Measurements from ENCODE around the gene CAPS. TPM values are rescaled to one million over a fixed set of nuclear protein-coding genes. Genes with fewer than 3 reads are reported as not detected.

CAPS gene
- total RNA-seq, 1 donor from 2014 or later: 14.4 TPM

DNA sequence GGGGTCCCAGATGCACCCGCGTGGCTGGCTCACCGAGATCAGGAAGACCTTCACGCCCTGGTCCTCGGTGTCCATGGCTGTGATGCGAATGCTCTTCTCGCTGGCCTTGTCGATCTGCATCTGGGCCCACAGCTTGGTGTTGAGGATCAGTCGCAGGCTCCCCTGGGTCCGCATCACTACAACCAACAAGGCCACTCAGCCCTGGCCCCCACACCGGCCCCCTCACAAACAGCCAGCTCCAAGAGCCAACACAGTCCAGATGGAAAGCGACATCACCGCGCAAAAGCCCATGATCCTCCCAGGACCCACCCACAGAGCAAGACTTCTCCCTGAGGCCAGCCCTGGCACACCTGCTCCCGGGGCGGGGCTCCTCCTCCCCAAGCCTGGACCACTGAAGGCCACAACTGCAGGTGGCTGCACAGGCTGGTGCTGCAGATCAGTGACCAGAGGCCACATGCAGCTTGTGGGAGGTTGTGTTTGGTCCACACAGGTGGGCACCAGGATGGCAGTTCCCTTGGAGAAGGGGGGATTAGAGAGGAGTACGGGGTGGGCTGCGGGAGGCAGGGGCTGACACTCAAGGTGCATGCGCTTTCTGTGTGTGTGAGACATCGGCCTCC, 4.5 kb downstream of the CAPS start:
- H3K9me3 Mint-ChIP-seq (ENCODE audit: unreplicated experiment): no peaks in the 10 kb centered on the region
- no peak overlapping the region for H3K4me3 Mint-ChIP-seq (ENCODE audit: unreplicated experiment)
- H3K27ac Mint-ChIP-seq (ENCODE audit: unreplicated experiment): no peak overlapping the region
- DNase-seq (ENCODE audit: extremely low spot score, unreplicated experiment): no peak
- H3K36me3 Mint-ChIP-seq (ENCODE audit: unreplicated experiment): peaks cover 19% of the 10 kb centered on the region
- no peak for TF ChIP-seq CTCF (IDR thresholded peaks at IDR 0.05)
- H3K27me3 Mint-ChIP-seq (ENCODE audit: unreplicated experiment): no peaks in the 10 kb centered on the region
- peaks cover 19% of the 10 kb centered on the region for H3K4me1 Mint-ChIP-seq (ENCODE audit: unreplicated experiment)

- no peak for TF ChIP-seq CTCF (IDR thresholded peaks at IDR 0.05)
- peaks cover 27% of the 10 kb centered on the region for H3K36me3 Mint-ChIP-seq (ENCODE audit: unreplicated experiment)
- H3K4me3 Mint-ChIP-seq (ENCODE audit: unreplicated experiment): no peak overlapping the region
- H3K27ac Mint-ChIP-seq (ENCODE audit: unreplicated experiment): no peak overlapping the region
- H3K27me3 Mint-ChIP-seq (ENCODE audit: unreplicated experiment): no peaks in the 10 kb centered on the region
- H3K9me3 Mint-ChIP-seq (ENCODE audit: unreplicated experiment): no peaks in the 10 kb centered on the region
- peaks cover 3% of the 10 kb centered on the region for H3K4me1 Mint-ChIP-seq (ENCODE audit: unreplicated experiment)
- DNase-seq (ENCODE audit: extremely low spot score, unreplicated experiment): no peak
These were observed 7.6 kb downstream of the CAPS start for GRCh38 chr19:5921516-5922160.

DNA sequence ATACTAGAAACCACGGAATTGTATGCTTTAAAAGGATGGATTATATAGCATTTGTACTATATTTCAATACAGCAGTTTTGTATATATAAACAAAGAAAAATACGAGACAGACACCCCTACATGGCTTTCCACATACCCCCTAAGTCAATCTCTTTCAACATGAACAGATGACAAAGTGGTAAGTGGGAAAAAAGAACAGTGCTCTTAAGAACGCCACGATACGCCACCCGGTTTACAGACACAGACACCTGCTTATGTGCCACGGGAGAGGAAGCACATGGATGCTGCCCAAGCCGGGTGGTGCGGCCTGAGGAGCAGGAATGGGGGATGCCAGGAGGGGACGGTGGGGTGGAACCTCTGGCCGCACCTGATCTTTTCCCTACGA, 8.1 kb downstream of the CAPS start:
- H3K27me3 Mint-ChIP-seq (ENCODE audit: unreplicated experiment): no peaks in the 10 kb centered on the region
- H3K27ac Mint-ChIP-seq (ENCODE audit: unreplicated experiment): no peak overlapping the region
- H3K4me3 Mint-ChIP-seq (ENCODE audit: unreplicated experiment): no peak overlapping the region
- no peak for TF ChIP-seq CTCF (IDR thresholded peaks at IDR 0.05)
- no peak for DNase-seq (ENCODE audit: extremely low spot score, unreplicated experiment)
- peaks cover 27% of the 10 kb centered on the region for H3K36me3 Mint-ChIP-seq (ENCODE audit: unreplicated experiment)
- H3K9me3 Mint-ChIP-seq (ENCODE audit: unreplicated experiment): no peaks in the 10 kb centered on the region
- H3K4me1 Mint-ChIP-seq (ENCODE audit: unreplicated experiment): peaks cover 8% of the 10 kb centered on the region

GRCh38 chr19:5923356-5923755, 9.3 kb downstream of the CAPS start:
- no peak for TF ChIP-seq CTCF (IDR thresholded peaks at IDR 0.05)
- peaks cover 13% of the 10 kb centered on the region for H3K4me1 Mint-ChIP-seq (ENCODE audit: unreplicated experiment)
- H3K36me3 Mint-ChIP-seq (ENCODE audit: unreplicated experiment): peaks cover 34% of the 10 kb centered on the region
- no peak overlapping the region for H3K27ac Mint-ChIP-seq (ENCODE audit: unreplicated experiment)
- H3K9me3 Mint-ChIP-seq (ENCODE audit: unreplicated experiment): no peaks in the 10 kb centered on the region
- no peak overlapping the region for H3K4me3 Mint-ChIP-seq (ENCODE audit: unreplicated experiment)
- H3K27me3 Mint-ChIP-seq (ENCODE audit: unreplicated experiment): no peaks in the 10 kb centered on the region
- DNase-seq (ENCODE audit: extremely low spot score, unreplicated experiment): no peak

GRCh38 chr19:5925830-5926427, 11.9 kb downstream of the CAPS start:
- peaks cover 13% of the 10 kb centered on the region for H3K4me1 Mint-ChIP-seq (ENCODE audit: unreplicated experiment)
- no peak overlapping the region for H3K4me3 Mint-ChIP-seq (ENCODE audit: unreplicated experiment)
- H3K27me3 Mint-ChIP-seq (ENCODE audit: unreplicated experiment): no peaks in the 10 kb centered on the region
- no peaks in the 10 kb centered on the region for H3K9me3 Mint-ChIP-seq (ENCODE audit: unreplicated experiment)
- DNase-seq (ENCODE audit: extremely low spot score, unreplicated experiment): no peak
- H3K36me3 Mint-ChIP-seq (ENCODE audit: unreplicated experiment): peaks cover 42% of the 10 kb centered on the region
- H3K27ac Mint-ChIP-seq (ENCODE audit: unreplicated experiment): peak overlapping the region; percentile 82
- no peak for TF ChIP-seq CTCF (IDR thresholded peaks at IDR 0.05)

Data from osteocyte (in vitro differentiated cells).